K562 (cell line): Measurements from ENCODE around the gene ZC3H18. TPM values are rescaled to one million over a fixed set of nuclear protein-coding genes. Genes with fewer than 3 reads are reported as not detected.

Experiments
- ARID1B ChIP-seq: fragments of 450-650 bp; IDR thresholded peaks from 2 replicates; pipeline ENCODE4 v1.6.1; 2016; ENCODE audit warnings: antibody characterized with exemption, mild to moderate bottlenecking, inconsistent platforms
- ARNT ChIP-seq, 2 experiments: fragments of 450-650 bp; IDR thresholded peaks; 2 replicates each; pipeline ENCODE4 v1.6.1; 2016; ENCODE audit warnings: mild to moderate bottlenecking in 1 of 2
- ATF7 ChIP-seq: fragments of 450-650 bp; IDR thresholded peaks from 2 replicates; pipeline ENCODE4 v1.7.1; 2014; ENCODE audit warnings: mild to moderate bottlenecking, moderate library complexity
- BACH1 ChIP-seq: fragments of 200-800 bp; sonication (Bioruptor generic); IDR thresholded peaks from 2 replicates; pipeline ENCODE4 v1.6.1; 2016; ENCODE audit warnings: missing genetic modification characterization, missing compliant biosample characterization
- CREM ChIP-seq: IDR thresholded peaks from 2 replicates; pipeline ENCODE4 v1.6.1; 2014; ENCODE audit warnings: antibody characterized with exemption, low read depth
- CTBP1 ChIP-seq: fragments of 450-650 bp; IDR thresholded peaks from 2 replicates; pipeline ENCODE4 v1.6.1; 2016; ENCODE audit warnings: borderline replicate concordance
- EHMT2 ChIP-seq: fragments of 450-650 bp; IDR thresholded peaks from 2 replicates; pipeline ENCODE4 v1.6.1; 2018; ENCODE audit warnings: antibody characterized with exemption
- FOS ChIP-seq: IDR thresholded peaks from 3 replicates; pipeline ENCODE4 v1.6.1; 2011; ENCODE audit not compliant: insufficient read length; ENCODE audit errors: extremely low read depth
- HIVEP1 ChIP-seq: fragments of 250-450 bp; sonication (Bioruptor Pico); IDR thresholded peaks from 2 replicates; pipeline ENCODE4 v1.4.0; 2020; ENCODE audit warnings: mild to moderate bottlenecking
- L3MBTL2 ChIP-seq: fragments of 450-650 bp; IDR thresholded peaks from 2 replicates; pipeline ENCODE4 v1.6.1; 2016; ENCODE audit warnings: mild to moderate bottlenecking, moderate library complexity
- MEIS2 ChIP-seq: fragments of 450-650 bp; IDR thresholded peaks from 2 replicates; pipeline ENCODE4 v1.6.1; 2014; ENCODE audit warnings: mild to moderate bottlenecking; ENCODE audit not compliant: partially characterized antibody
- MIER1 ChIP-seq: fragments of 450-650 bp; IDR thresholded peaks from 2 replicates; pipeline ENCODE4 v1.6.1; 2016; ENCODE audit warnings: antibody characterized with exemption, mild to moderate bottlenecking, low read depth
- NBN ChIP-seq: fragments of 450-650 bp; IDR thresholded peaks from 2 replicates; pipeline ENCODE4 v1.6.1; 2016; ENCODE audit warnings: low read depth, mild to moderate bottlenecking
- NFIC ChIP-seq: fragments of 450-650 bp; IDR thresholded peaks from 2 replicates; pipeline ENCODE4 v1.6.1; 2017; ENCODE audit warnings: mild to moderate bottlenecking, inconsistent platforms
- RB1 ChIP-seq: fragments of 450-650 bp; IDR thresholded peaks from 2 replicates; pipeline ENCODE4 v1.6.1; 2017; ENCODE audit warnings: low read depth, mild to moderate bottlenecking
- REST ChIP-seq, 2 experiments: fragments of 450-650 bp; formaldehyde crosslinking in 1 of 2; IDR thresholded peaks; 2 replicates each; pipeline versions ENCODE4 v1.4.0 to v1.6.1; 2014 to 2020; ENCODE audit warnings: mild to moderate bottlenecking in 2 of 2, borderline replicate concordance in 1 of 2, low read depth in 1 of 2
- RFX7 ChIP-seq: fragments of 250-450 bp; sonication (Bioruptor Pico); IDR thresholded peaks from 2 replicates; pipeline ENCODE4 v1.5.1; 2021; ENCODE audit warnings: mild to moderate bottlenecking
- SIN3A ChIP-seq, 2 experiments: fragments of 150-350 bp in 1 of 2; IDR thresholded peaks; 2 replicates each; pipeline ENCODE4 v1.6.1; 2011 to 2016; ENCODE audit warnings: borderline replicate concordance in 2 of 2, low read depth in 2 of 2, low read length in 2 of 2, mild to moderate bottlenecking in 2 of 2, moderate library complexity in 2 of 2; ENCODE audit not compliant: control insufficient read depth in 1 of 2
- SMAD1 ChIP-seq: fragments of 150-350 bp; IDR thresholded peaks from 2 replicates; pipeline ENCODE4 v1.6.1; 2014; ENCODE audit warnings: low read length, low read depth; ENCODE audit not compliant: partially characterized antibody
- ZKSCAN1 ChIP-seq: fragments of 150-350 bp; IDR thresholded peaks from 2 replicates; pipeline ENCODE4 v1.6.1; 2016; ENCODE audit warnings: low read depth, low read length
- ZNF764 ChIP-seq: fragments of 250-450 bp; sonication (Bioruptor Pico); IDR thresholded peaks from 2 replicates; pipeline ENCODE4 v1.4.0; 2020; ENCODE audit warnings: low read depth, mild to moderate bottlenecking, moderate library complexity
- polyA plus RNA-seq, 8 experiments: library from polyadenylated mRNA; depleted of rRNA in 4 of 8; stranded (reverse) in 5 of 8; unstranded in 3 of 8; fragments of >200 nt; fragmentation: Nextera tagmentation in 2 of 8; fragmentation: Illumina TruSeq in 1 of 8; extraction: Ambion mirVana in 2 of 8; extraction: Trizol in 1 of 8; gene quantifications; 2 replicates each; pipeline versions ENCODE4 v1.2.1 to v1.2.3, GENCODE V29; 2011 to 2014; ENCODE audit warnings: inconsistent platforms in 1 of 8, missing spikeins in 1 of 8
- total RNA-seq, 7 experiments: library from RNA; depleted of rRNA in 6 of 7; stranded (reverse); fragments of >200 nt in 6 of 7; fragmentation: Illumina TruSeq in 2 of 7; extraction: Trizol in 2 of 7; gene quantifications; 2 replicates each; pipeline versions ENCODE4 v1.2.1 to v1.2.3, GENCODE V29; 2011 to 2021; ENCODE audit warnings: low replicate concordance in 1 of 7

ZC3H18 gene
- total and polyA plus RNA-seq, 9 of the 15 experiments (the other 6 are each of a cell fraction or from before 2014, with no cell fraction given) = 1.7 to 88.7 (median 26.9) TPM

- TF ChIP-seq REST (IDR thresholded peaks at IDR 0.05; ENCODE audit: borderline replicate concordance) = peak; percentile 72
- 0 out of 2 replicates have a peak, but pooled peaks have one; percentile 47 for TF ChIP-seq REST (CRISPR knock-in tag; IDR thresholded peaks at IDR 0.05; ENCODE audit: low read depth)
- TF ChIP-seq SIN3A (IDR thresholded peaks at IDR 0.05; ENCODE audit: borderline replicate concordance in 2 of 2, control insufficient read depth in 1 of 2, low read depth in 2 of 2, low read length in 2 of 2) = 0 out of 4 replicates have a peak, but pooled peaks of 1 of the 2 experiments have one; percentile 50
- no peak for TF ChIP-seq ZKSCAN1
- TF ChIP-seq NFIC = peak; percentile 99
- TF ChIP-seq RB1 = no peak
- TF ChIP-seq MIER1 = peak; percentile 70; the same call in 1 of the 2 replicates
- 0 out of 2 replicates have a peak, but pooled peaks have one; percentile 47 for TF ChIP-seq NBN
- no peak for TF ChIP-seq BACH1 (tag)
- TF ChIP-seq EHMT2 = 0 out of 2 replicates have a peak, but pooled peaks have one; percentile 76
- peak; percentile 67 for TF ChIP-seq SMAD1
- peak; percentile 34; the same call in 1 of the 2 replicates for TF ChIP-seq CTBP1
- TF ChIP-seq ARNT (IDR thresholded peaks at IDR 0.05) = 0 out of 4 replicates have a peak, but pooled peaks have one; percentile 27 to 28
- TF ChIP-seq ATF7 = peak; percentile 25; the same call in 1 of the 2 replicates
- TF ChIP-seq MEIS2 = peak; percentile 67
- peak; percentile 36; the same call in 1 of the 2 replicates for TF ChIP-seq L3MBTL2
- TF ChIP-seq RFX7 (CRISPR knock-in tag) = no peak
- TF ChIP-seq CREM = 0 out of 2 replicates have a peak, but pooled peaks have one; percentile 27
- TF ChIP-seq ZNF764 (CRISPR knock-in tag) = no peak
- TF ChIP-seq ARID1B = peak; percentile 10; the same call in 1 of the 2 replicates
- no peak for TF ChIP-seq HIVEP1 (CRISPR knock-in tag)
- no peak for TF ChIP-seq FOS
Measured at GRCh38 chr16:88558457-88559442, 11.5 kb upstream of the ZC3H18 start (continued).
